AG10803 (cell line): ENCODE results near the gene MYO3B.

Experiments used
- DNase-seq: peaks from one replicate; pipeline ENCODE4 v3.0.0; 2010; ENCODE audit warnings: low read depth
- H3K4me3 ChIP-seq: 2 replicates; pipeline ENCODE4 v1.5.1; 2011; ENCODE audit warnings: mild to moderate bottlenecking, low read length, control low read depth
- CTCF ChIP-seq: conservative IDR thresholded peaks from 2 replicates; pipeline ENCODE4 v1.5.1; 2011; ENCODE audit warnings: mild to moderate bottlenecking, low read length, control low read depth, inconsistent platforms

MYO3B gene

GRCh38 chr2:170163411-170164065 is 14.4 kb upstream of the MYO3B start:
- peak; percentile 54 for DNase-seq
- H3K4me3 ChIP-seq: no peak overlapping the region
- TF ChIP-seq CTCF: no peak

GRCh38 chr2:170165129-170165528 is 12.8 kb upstream of the MYO3B start:
- no peak for TF ChIP-seq CTCF
- DNase-seq: no peak
- no peak overlapping the region for H3K4me3 ChIP-seq

- TF ChIP-seq CTCF: no peak
- H3K4me3 ChIP-seq: no peak overlapping the region
- DNase-seq: no peak
Observed at GRCh38 chr2:170166735-170167134, 11.2 kb upstream of the MYO3B start.

- TF ChIP-seq CTCF: no peak
- peak; percentile 39 for DNase-seq
Observed at GRCh38 chr2:170170281-170171040, 7.5 kb upstream of the MYO3B start.

GRCh38 chr2:170176212-170176611 is 1.7 kb upstream of the MYO3B start:
- TF ChIP-seq CTCF: no peak
- H3K4me3 ChIP-seq: no peak overlapping the region

More at GRCh38 chr2:170170281-170171040, 7.5 kb upstream of the MYO3B start:
- H3K4me3 ChIP-seq: no peak overlapping the region

GRCh38 chr2:170180031-170180566 is 2.2 kb downstream of the MYO3B start:
- DNase-seq: no peak
- no peak overlapping the region for H3K4me3 ChIP-seq
- no peak for TF ChIP-seq CTCF

More at GRCh38 chr2:170176212-170176611, 1.7 kb upstream of the MYO3B start:
- DNase-seq: no peak
